ENCODE results near the gene TNC.

DNA sequence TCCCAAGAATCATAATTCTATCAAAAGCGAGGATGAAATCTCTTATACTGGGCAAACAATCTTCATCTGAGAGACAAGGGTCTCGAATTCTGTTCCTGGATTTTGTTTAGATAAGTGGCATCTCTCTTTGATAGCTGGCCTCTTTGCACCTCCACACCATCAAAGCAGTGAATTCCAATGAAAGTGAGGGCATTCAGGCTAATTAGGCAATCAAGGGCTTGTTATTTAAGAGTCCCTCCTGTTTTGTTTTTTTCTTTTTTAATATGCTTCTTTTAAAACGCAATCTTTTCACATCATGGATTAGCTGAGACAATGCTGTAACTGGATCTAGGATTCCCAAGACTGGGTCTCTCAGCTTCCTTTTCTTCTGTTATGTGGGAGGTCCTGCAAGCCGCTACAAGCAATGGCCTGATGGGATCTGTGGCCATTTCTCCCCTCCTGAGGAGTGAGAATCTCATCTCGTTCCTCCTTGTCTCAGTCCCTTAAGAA, 67.9 kb downstream of the TNC start:
- TF ChIP-seq, protein P1, sequence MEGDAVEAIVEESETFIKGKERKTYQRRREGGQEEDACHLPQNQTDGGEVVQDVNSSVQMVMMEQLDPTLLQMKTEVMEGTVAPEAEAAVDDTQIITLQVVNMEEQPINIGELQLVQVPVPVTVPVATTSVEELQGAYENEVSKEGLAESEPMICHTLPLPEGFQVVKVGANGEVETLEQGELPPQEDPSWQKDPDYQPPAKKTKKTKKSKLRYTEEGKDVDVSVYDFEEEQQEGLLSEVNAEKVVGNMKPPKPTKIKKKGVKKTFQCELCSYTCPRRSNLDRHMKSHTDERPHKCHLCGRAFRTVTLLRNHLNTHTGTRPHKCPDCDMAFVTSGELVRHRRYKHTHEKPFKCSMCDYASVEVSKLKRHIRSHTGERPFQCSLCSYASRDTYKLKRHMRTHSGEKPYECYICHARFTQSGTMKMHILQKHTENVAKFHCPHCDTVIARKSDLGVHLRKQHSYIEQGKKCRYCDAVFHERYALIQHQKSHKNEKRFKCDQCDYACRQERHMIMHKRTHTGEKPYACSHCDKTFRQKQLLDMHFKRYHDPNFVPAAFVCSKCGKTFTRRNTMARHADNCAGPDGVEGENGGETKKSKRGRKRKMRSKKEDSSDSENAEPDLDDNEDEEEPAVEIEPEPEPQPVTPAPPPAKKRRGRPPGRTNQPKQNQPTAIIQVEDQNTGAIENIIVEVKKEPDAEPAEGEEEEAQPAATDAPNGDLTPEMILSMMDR (IDR thresholded peaks at IDR 0.05), result no peak
- TF ChIP-seq EZH2 (IDR thresholded peaks at IDR 0.05; ENCODE audit: borderline replicate concordance, insufficient read depth, low read depth, low read length, poor library complexity, severe bottlenecking), result no peak

All from B cell (primary cell).